ENCODE results near the gene GTF2F1.
"Not testable (repeated sequence)": the region's sequence is repeated elsewhere in the genome, so short reads cannot be mapped to it uniquely, and the experiment has no call there.

Gene GTF2F1

DNA sequence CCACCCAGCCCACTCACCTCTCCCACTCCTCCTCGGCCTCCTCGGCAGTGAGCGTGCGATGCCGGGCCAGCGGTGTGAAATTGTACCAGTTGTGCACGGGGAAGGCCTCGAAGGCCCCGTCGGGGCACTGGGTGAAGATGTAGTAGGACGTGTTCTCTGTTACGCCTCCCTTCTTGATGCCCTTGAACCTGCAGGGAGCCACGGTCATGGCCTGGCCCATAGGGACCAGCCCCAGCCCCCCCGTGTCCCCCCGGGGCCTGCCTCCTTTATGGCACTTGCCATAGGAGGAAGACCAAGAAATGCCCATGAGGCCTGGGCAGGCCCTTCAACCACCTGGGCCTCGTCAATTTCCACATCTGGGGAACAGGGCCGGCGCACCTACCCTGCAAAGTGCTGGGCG, 5.6 kb downstream of the GTF2F1 start:
- DNase-seq (ENCODE audit: low read depth in 2 of 2) = no peak

DNA sequence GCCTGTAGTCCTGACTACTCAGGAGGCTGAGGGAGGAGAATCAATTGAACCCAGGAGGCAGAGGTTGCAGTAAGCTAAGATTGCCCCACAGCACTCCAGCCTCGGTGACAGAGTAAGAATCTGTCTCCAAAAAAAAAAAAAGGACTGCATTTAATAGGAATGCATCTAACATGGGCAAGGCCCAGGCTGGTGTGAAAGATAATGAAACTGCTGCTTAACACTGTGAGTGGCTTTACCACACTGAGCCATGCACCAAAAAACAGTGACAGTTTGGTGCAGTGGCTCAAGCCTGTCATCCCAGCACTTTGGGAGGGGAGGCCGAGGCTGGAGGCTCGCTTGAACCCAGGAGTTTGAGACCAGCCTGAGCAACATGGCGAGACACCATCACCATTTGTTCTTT, 8.6 kb downstream of the GTF2F1 start:
- DNase-seq (ENCODE audit: low read depth in 2 of 2) = no peak

DNA sequence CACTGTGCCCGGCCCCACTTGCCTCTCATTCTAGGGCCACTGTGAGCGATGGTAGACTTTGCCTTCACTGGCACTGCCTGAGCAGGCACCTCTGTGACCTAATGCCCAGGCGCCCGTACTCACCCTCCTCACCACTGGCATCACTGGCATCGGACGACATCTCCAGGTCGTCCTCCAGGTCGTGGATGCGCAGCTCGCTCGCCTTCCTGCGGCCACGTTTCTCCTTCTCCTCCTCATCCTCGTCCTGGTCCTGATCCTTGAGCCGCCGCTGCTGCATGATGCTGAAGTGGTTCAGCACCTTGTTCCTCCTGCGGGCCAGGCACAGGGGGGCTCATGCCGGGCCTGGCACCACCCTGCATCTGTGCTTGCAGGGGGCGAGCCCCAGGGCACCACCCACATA, 9.8 kb downstream of the GTF2F1 start:
- DNase-seq (ENCODE audit: low read depth in 2 of 2) = no peak

DNA sequence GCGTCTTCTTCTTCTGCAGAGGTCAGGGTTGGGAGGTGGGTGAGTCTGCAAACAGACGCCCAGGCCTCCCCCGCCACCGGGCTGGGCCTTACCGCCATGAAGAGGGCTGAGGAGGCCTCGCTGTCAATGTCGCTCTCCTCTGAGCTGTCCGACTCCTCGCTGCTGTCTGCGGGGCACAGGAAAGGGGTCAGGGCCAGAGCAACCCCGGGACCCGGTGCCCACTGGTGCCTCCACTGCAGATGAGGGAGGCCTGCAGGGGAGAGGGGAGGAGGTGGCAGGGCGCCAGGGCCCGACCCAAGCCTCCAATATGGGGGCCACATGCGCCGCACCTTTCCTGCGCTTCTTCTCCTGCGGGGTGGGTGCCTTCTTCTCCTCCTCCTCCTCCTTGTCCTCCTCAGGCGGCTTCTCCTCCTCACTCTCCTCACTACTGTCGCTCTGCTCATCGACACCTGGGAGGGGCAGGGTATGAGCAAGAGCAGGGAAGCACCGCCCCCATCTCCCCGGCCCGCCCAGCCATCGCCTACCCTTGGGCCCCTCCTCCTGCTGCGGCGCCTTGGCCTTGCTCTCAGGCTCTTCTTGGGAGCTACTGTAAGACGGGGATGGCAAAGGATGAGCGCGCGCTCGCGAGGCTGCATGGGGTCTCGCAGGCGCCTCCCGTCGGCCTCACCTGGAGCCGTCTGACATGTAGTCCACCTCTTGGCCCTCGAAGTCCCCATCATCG, 11.8 kb downstream of the GTF2F1 start:
- DNase-seq (ENCODE audit: low read depth in 2 of 2) = no peak

DNA sequence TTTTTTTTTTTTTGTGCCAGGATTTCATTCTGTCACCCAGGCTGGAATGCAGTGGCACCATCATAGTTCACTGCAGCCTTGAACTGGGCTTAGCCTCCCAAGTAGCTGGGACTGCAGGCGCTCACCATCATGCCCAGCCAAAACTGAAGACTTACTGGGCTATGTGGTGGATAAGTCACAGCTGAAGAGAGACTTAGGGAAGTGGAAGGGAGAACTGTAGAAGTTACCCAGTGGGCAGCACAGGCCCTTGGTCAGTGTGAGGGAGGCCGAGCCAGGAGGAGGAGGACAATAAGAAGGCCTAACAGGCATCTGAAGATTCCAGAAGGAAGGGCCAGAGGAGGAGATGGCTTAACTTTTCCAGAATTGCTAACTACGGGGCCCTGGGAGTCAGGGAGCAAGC, 13.2 kb downstream of the GTF2F1 start:
- DNase-seq (ENCODE audit: low read depth in 2 of 2) = no peak

DNA sequence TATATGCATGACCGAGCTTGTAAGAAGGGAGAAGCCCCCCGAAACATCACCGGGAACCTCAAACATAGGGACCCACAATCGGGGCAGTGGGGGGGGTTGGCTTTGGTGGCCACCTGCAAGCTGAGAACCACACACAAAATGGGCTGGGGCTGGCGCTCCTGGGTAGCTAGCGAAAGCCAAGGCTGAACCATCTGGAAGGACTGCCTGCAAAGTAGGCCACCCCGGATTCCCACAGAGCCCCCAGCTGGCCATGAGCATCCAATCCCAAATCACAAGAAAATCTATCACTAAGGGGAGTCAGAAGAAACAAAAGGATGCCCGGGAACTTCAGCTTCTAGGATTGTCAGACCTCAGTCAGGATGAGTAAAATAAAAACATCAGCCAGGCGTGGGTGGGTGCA, 14.5 kb downstream of the GTF2F1 start:
- DNase-seq (ENCODE audit: low read depth in 2 of 2) = no peak

DNA sequence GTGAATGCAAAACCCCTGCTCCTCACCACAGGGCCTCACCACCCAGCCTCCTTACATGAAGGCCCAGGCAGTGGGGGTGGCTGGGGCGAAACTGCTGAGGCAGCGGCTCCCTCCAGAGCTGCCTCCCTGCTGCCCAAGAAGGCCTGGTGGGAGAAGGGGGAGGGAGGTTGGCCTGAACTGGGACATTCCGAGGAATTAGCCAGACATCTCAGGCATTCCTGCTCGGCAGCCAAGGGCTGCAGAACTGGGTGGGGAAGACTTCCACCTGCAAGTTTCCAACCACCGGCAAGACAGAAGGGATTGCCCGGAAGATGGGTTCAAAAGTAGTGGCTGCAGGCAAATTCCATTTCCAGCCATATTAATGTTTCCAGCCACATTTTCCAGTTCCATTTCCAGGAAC, 14.9 kb downstream of the GTF2F1 start:
- DNase-seq (ENCODE audit: low read depth in 2 of 2) = no peak

DNA sequence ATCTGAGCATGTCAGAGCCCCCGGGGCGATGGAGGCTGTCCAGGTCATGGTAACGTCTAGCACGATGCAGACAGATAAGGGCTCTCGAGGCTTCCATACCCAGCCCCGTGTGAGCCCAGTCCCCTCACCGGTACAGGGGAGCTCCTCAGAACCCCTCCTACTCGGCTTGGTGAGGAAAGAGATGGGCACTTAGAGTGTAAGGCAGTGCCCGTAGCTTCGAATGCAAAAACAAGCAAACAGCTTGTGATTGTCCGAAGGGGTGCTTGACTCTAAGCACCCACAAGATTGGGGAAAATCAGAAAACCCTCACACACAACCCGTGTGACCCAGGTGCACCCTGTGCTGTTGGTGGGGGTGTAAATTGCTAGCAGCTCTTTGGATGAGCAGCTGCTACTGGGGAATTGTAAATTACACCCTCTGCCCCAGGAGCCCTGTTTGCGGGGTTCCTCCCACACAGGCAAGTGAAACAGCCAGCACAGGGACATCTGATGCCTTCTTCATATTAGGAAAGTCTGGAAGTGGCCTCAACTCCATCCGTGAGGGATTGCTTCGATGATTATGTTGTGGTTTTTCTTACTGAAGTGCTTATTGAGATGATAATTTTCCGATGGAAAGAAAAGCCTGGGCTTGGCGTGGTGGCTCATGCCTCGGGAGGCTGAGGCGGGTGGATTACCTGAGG, 16.3 kb downstream of the GTF2F1 start:
- DNase-seq (ENCODE audit: low read depth in 2 of 2) = no peak

DNA sequence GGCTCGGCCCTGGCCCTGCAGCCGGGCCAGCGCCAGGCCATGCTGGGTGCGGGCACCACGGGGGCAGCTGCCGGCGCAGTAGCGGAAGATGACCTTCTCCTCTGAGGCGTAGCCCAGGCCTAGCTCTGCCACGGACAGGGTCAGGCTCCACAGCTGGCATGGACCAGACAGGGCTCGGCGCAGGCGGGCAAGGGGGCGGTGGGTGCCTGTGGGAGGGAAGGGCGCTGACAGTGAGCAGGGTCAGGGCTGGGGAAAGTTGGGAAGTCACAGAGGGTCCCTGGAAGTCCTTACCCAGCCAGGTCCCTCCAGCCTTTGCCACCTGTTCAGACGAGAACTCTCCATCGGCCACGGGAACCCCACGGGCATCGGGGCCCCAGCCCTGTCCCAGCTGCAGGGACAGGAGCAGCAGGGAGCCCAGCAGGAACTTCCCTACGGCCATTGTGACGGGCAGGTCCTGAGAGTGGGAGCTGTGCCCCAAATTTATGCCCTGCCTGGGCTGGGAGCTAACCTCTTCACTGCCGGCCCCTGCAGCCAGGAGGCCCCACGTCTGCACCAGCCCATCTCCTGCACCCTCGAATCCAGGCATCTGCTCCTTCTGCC, 17.5 kb downstream of the GTF2F1 start, which contains the start of gene PSPN:
PSPN (minus strand) TSS at position 523 of the 600 bp plus-strand sequence; CDS start at position 439, 84 bp downstream.
- DNase-seq (ENCODE audit: low read depth in 2 of 2) = no peak

DNA sequence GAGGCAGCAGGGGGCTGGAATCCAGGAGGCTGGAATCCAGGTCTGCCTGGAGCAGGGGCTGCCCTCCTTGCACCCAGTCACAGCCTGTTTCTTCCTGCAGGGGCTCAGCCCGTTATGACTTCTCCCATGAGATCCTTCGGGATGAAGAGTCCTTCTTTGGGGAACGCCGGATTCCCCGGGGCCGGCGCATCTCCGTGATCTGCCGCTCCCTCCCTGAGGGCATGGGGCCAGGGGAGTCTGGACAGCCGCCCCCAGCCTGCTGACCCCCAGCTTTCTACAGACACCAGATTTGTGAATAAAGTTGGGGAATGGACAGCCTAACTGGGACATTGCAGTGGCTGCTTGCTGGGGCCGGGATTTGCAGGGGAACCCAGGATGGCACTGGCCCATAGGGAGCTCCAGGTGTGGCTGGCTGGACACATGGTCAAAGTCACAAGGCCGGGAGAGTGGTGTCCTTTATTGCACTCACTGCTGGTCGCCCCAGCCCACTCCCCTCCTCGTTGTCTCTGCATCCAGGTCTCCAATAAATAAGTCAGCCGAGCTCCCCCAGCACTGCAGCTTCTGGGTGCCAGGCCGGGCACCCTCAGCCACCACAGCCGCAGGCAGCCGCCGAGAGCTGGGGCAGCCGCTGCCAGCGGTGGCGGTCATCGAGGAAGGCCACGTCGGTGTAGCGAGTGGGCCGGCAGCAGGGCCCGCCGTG, 18.1 kb downstream of the GTF2F1 start:
- no peak for DNase-seq (ENCODE audit: low read depth in 2 of 2)

DNA sequence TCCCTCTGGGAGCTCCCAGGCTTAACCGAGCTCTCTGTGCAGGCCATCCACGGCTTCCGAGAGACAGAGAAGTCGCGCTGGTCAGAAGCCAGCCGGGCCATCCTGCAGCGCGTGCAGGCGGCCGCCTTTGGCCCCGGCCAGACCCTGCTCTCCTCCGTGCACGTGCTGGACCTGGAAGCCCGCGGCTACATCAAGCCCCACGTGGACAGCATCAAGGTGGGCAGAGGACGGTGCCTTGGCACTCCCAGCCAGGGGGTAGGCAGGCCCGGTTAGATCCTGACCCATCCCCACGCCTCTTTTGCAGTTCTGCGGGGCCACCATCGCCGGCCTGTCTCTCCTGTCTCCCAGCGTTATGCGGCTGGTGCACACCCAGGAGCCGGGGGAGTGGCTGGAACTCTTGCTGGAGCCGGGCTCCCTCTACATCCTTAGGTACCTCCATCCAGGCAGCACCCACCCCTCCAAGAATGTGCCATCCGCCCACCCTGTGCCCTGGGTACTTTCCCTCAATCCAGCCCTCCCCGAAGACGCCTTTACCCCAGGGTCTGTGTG, 18.7 kb downstream of the GTF2F1 start:
- no peak for DNase-seq (ENCODE audit: low read depth in 2 of 2)

DNA sequence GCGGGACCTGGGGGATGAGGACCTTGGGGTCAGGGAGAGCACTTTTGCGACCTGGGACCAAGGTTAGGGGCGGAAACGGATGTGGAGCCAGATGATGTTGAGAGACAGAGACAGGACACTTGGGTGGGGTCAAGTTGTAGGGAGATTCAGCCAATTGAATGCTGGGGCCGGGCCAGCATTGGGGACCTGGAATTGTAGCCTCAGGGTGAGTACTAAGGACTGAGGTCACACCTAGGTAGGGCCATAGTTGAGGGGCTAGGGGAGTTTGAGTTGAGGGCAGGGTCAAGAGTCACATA, 19.2 kb downstream of the GTF2F1 start:
- DNase-seq (ENCODE audit: low read depth in 2 of 2) = no peak

DNA sequence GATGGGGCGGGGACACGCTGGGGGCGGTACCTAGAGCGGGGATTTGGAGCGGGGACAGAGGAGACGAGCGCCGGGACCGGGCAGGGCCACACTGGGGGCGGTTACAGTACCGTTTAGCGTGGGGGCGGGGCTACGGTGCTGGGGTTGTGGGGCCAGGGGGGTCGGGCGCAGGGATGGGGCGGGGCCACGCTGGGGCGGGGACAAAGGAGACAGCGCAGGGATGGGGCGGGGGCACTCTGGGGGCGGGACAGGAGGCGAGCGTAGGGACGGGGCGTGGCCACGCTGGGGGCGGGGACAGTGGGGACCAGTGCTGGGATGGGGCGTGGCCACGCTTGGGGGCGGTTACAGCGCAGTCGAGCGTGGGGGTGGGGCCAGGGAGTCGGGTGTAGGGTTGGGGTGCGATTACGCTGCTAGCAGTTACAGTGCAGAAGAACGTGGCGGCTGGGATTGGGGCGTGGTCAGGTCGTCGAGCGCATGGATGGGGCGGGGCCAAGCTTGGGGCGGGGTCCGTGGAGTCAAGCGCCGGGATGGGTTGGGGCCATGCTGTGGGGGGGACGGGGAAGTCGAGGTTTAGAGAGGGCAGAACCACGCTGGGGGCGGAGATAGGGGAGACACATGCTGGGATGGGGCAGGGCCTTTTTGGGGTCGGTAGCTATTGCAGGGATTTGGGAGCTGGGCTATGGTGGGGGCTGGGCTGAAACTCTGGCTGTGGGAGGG, 19.7 kb downstream of the GTF2F1 start:
- peak; percentile 99 to 100 for DNase-seq (ENCODE audit: low read depth in 2 of 2)

DNA sequence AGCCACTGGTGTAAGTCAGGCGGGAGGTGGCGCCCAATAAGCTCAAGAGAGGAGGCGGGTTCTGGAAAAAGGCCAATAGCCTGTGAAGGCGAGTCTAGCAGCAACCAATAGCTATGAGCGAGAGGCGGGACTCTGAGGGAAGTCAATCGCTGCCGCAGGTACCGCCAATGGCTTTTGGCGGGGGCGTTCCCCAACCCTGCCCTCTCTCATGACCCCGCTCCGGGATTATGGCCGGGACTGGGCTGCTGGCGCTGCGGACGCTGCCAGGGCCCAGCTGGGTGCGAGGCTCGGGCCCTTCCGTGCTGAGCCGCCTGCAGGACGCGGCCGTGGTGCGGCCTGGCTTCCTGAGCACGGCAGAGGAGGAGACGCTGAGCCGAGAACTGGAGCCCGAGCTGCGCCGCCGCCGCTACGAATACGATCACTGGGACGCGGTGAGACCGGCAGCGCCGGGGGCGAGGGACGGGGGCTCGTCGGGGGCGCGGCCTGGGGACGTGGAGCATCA, 20.3 kb downstream of the GTF2F1 start, which contains the start of gene ALKBH7:
ALKBH7 (plus strand) TSS at position 201 of the 502 bp plus-strand sequence; CDS start at position 228, 27 bp downstream.
- DNase-seq (ENCODE audit: low read depth in 2 of 2) = peak; percentile 87 to 91

DNA sequence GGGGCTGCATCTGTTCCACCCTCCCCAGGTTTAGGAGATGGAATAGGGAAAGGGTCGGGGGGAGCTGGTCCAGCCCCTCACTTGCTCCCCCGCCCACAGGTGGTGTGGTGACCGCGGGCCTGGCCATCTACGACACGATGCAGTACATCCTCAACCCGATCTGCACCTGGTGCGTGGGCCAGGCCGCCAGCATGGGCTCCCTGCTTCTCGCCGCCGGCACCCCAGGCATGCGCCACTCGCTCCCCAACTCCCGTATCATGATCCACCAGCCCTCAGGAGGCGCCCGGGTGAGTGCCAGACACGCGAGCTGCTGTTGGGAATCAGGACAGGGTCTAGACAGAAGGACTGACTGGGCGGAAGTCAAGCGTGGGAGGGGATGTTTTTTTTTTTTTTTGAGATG, 28.6 kb downstream of the GTF2F1 start:
- DNase-seq (ENCODE audit: low read depth in 2 of 2) = no peak

DNA sequence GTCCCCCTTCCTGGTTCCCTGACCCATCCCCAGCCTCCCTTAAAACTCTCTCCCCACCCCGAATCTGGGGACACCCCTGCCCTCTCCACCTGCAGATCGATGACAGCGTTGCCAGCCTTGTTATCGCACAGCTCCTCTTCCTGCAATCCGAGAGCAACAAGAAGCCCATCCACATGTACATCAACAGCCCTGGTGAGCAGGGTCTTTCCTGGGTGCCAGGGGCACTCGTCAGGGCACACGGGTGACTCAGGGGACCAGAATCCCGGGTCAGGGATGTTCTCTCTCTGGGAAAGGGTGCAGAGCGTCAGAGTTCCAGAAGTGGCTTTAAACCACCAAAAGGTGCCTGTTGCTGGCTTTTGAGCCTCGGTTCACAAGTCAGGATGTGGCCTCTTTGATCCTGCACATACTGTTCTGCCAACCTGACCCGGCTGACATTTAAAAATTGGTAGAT, 30.6 kb downstream of the GTF2F1 start:
- no peak for DNase-seq (ENCODE audit: low read depth in 2 of 2)

DNA sequence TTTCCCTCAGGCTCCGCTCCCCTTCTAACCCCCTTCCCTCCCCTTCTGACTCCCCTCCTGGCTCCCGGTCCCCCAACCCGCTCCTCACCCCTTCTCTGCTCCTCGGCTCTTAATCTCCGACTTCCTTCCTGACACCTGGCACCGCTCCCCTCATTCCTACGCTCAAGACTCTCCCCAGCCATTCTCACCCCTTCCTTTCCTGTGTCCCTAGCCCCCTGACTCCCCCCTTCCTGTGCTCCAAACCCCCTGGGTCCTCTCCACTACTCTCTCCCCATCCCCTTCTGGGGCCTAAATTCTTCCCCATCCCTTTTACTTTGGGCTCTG, 31.0 kb downstream of the GTF2F1 start:
- no peak for DNase-seq (ENCODE audit: low read depth in 2 of 2)

DNA sequence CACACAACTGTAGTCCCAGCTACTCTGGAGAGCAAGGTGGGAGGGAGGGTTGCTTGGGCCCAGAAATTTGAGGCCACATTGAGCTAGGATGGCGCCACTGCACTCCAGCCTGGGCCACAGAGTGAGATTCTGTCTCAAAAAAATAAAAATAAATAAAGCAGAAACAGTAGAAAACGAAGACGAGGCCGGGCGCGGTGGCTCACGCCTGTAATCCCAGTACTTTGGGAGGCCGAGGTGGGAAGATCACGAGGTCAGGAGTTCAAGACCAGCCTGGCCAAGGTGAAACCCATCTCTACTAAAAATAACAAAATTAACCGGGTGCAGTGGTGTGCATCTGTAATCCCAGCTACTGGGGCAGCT, 32.1 kb downstream of the GTF2F1 start:
- DNase-seq (ENCODE audit: low read depth in 2 of 2) = not testable (repeated sequence)

DNA sequence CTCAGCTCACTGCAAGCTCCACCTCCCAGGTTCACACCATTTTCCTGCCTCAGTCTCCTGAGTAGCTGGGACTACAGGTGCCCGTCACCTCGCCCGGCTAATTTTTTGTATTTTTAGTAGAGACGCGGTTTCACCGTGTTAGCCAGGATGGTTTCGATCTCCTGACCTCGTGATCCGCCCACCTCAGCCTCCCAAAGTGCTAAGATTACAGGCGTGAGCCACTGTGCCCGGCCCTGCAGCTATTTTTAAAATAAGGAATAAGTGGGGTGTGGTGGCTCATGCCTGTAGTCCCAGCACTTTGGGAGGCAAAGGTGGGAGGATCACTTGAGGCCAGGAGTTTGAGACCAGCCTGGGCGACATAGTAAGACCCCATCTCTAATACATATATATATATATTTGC, 32.5 kb downstream of the GTF2F1 start:
- DNase-seq (ENCODE audit: low read depth in 2 of 2) = not testable (repeated sequence)

DNA sequence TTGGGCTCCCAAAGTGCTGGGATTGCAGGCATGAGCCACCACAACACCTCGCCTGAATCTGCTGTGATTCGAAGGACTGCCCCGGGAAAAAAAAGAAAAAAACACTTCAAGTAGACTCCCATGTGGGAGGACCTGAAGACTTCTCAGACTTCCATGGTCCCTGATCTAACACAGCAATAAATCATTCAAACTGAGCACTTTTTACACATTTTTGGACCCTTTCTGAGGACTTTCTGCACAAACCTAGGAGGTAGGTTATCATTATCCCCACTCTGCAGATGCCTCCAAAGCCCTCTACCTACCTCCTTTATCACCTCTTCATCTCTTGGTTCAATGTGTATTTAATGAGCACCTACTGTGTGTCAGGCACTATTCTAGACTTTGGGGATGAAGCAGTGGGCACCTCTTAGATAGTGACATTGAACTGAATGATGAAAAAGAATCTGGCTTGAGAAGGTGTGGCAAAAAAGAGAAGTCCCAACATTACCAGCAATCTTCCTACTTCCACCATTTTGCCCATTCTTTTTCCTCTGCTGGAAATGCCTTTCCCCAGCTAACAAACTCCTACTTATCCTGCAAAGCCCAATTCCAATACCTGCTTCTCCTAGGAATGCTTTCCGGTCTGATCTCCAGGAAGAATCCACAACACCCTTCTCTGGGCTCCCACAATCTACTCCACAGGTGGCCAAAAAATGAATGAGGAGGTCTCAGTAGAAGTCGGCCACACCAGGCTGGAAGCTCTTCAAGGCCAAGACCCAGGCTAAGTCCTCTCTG, 33.2 kb downstream of the GTF2F1 start:
- no peak for DNase-seq (ENCODE audit: low read depth in 2 of 2)

DNA sequence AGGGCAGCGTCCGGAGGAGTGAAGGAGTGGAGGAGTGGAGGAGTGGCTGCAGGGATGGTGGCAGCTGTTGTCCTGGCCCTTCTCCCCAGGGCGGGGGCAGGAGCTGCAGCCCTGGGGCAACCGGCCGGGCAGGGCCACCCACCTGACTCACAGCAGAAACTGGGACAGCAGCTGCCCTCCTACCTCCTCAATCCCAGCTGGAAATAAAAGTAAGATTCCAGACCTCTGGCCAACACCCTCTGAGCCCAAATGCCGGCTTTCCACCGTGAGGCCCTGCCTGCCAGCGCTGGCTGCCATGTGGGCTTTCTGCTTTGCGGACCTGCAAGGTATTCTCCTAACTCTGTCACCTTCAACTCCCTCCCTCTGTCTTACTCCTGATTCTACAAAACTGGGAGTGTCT, 35.0 kb downstream of the GTF2F1 start:
- no peak for DNase-seq (ENCODE audit: low read depth in 2 of 2)

All from stimulated activated CD8-positive, alpha-beta memory T cell treated with anti-CD3 and anti-CD28 coated beads, Interleukin-2, amount 100 ng/mL, for 48 hours (primary cell).